Body of pancreas (tissue), 4 donors: ENCODE data around the gene MEGF9. TPM values are rescaled to one million over a fixed set of nuclear protein-coding genes. Genes with fewer than 3 reads are reported as not detected.

ENCODE experiments used
- ATAC-seq: fragments of 150-250 bp; one replicate; pipeline ENCODE4 v1.9.1; 2016
- DNase-seq, 4 donors: peaks; one replicate each; pipeline ENCODE4 v3.0.0-alpha.2; 2019
- H3K27ac ChIP-seq, 4 donors: fragments of 200-600 bp; sonication (generic); 1 replicate in 3 of 4; 2 replicates in 1 of 4; pipeline versions ENCODE4 v1.5.1 to v1.6.1; 2016 to 2019; ENCODE audit warnings: mild to moderate bottlenecking in 1 of 4, mixed read lengths in 1 of 4, moderate library complexity in 1 of 4
- H3K27me3 ChIP-seq, 2 donors: fragments of 200-600 bp; sonication (generic); one replicate each; pipeline ENCODE4 v1.6.0; 2016; ENCODE audit warnings: mild to moderate bottlenecking in 1 of 2
- H3K36me3 ChIP-seq, 2 donors: fragments of 200-600 bp; sonication (generic); replicated peaks in 1 of 2; 2 replicates each; pipeline ENCODE4 v1.5.1; 2016; ENCODE audit warnings: low read depth in 2 of 2; ENCODE audit not compliant: insufficient read depth in 1 of 2
- H3K4me1 ChIP-seq: fragments of 200-600 bp; sonication (generic); one replicate; pipeline ENCODE4 v1.6.0; 2016
- H3K4me3 ChIP-seq, 2 donors: fragments of 200-600 bp; sonication (generic); 1 replicate in 1 of 2; 2 replicates in 1 of 2; pipeline ENCODE4 v1.5.1; 2016 to 2019
- H3K9me3 ChIP-seq, 3 donors: fragments of 200-600 bp; sonication (generic); 1 replicate in 2 of 3; 2 replicates in 1 of 3; pipeline ENCODE4 v1.5.1; 2016
- CTCF ChIP-seq, 7 experiments: fragments of 450-650 bp in 4 of 7; fragments of 200-600 bp in 3 of 7; sonication (generic) in 3 of 7; IDR thresholded peaks; one replicate each; pipeline ENCODE4 v1.5.1; 2016 to 2019; ENCODE audit warnings: antibody characterized with exemption in 7 of 7
- POLR2A ChIP-seq, 3 donors: fragments of 450-650 bp; IDR thresholded peaks; one replicate each; pipeline ENCODE4 v1.6.1; 2016; ENCODE audit warnings: antibody characterized with exemption in 3 of 3, mild to moderate bottlenecking in 2 of 3
- WGBS, 2 donors: methylation state at CpG; one replicate each; pipeline ENCODE4 v1.1.5; 2017; 5-methylcytosine and 5-hydroxymethylcytosine counted together
- intact Hi-C: fragments of 100-400 bp; cut with DNase I; formaldehyde crosslinking; loops from one replicate; pipeline ENCODE4 v1.15.1; 2023
- total RNA-seq, 2 donors: library from RNA; depleted of rRNA; stranded (reverse); fragments of >200 nt; gene quantifications; one replicate each; pipeline ENCODE4 v1.1.0, GENCODE V29; 2016

MEGF9 gene
- total RNA-seq, 2 donors from 2014 or later, result 9.6 to 9.9 TPM

GRCh38 chr9:120680161-120680560, 34.1 kb downstream of the MEGF9 start:
- no peaks in the 10 kb centered on the region for H3K36me3 ChIP-seq
- no peak overlapping the region for H3K4me3 ChIP-seq
- no peaks in the 10 kb centered on the region for H3K9me3 ChIP-seq
- WGBS, 2 donors, result 89 to 95% methylated on average over 4 of the region's 4 CpGs
- TF ChIP-seq POLR2A (IDR thresholded peaks at IDR 0.05), result no peak
- TF ChIP-seq CTCF (IDR thresholded peaks at IDR 0.05), result no peak
- no peak for DNase-seq
- H3K4me1 ChIP-seq, result peaks cover 14% of the 10 kb centered on the region
- no peak overlapping the region for H3K27ac ChIP-seq
- intact Hi-C loops, result no loop called here
- no peaks in the 10 kb centered on the region for H3K27me3 ChIP-seq
- no peak for ATAC-seq

- peaks cover 4% of the 10 kb centered on the region for H3K4me1 ChIP-seq
- no peak for ATAC-seq
- TF ChIP-seq POLR2A (IDR thresholded peaks at IDR 0.05) (no peak), CTCF (IDR thresholded peaks at IDR 0.05) (no peak)
- H3K27me3 ChIP-seq, result no peaks in the 10 kb centered on the region
- no peak overlapping the region for H3K4me3 ChIP-seq
- no peak overlapping the region for H3K27ac ChIP-seq
- 49 to 71% methylated on average over 1 of the region's 1 CpG for WGBS, 2 donors
- intact Hi-C loops, result no loop called here
- no peaks in the 10 kb centered on the region for H3K9me3 ChIP-seq
- H3K36me3 ChIP-seq, result no peaks in the 10 kb centered on the region
- no peak for DNase-seq
These were observed 36.3 kb downstream of the MEGF9 start for GRCh38 chr9:120677965-120678364.

GRCh38 chr9:120676767-120677402, 37.4 kb downstream of the MEGF9 start:
- ATAC-seq (no peak), DNase-seq (no peak)
- Histone ChIP-seq H3K9me3 (no peaks in the 10 kb centered on the region), H3K27ac (no peak overlapping the region), H3K27me3 (no peaks in the 10 kb centered on the region), H3K36me3 (no peaks in the 10 kb centered on the region), H3K4me3 (no peak overlapping the region), H3K4me1 (peaks cover 4% of the 10 kb centered on the region)
- TF ChIP-seq POLR2A (IDR thresholded peaks at IDR 0.05) (no peak), CTCF (IDR thresholded peaks at IDR 0.05) (no peak)
- 80 to 85% methylated on average over 12 of the region's 12 CpGs for WGBS, 2 donors
- intact Hi-C loops, result no loop called here

GRCh38 chr9:120668399-120668798, 45.9 kb downstream of the MEGF9 start:
- no peaks in the 10 kb centered on the region for H3K36me3 ChIP-seq
- H3K27ac ChIP-seq, result no peak overlapping the region
- intact Hi-C loops, result no loop called here
- ATAC-seq (no peak), DNase-seq (peak in 1 of 4 donors; percentile 24)
- H3K4me3 ChIP-seq, result no peak overlapping the region
- TF ChIP-seq POLR2A (IDR thresholded peaks at IDR 0.05) (no peak), CTCF (IDR thresholded peaks at IDR 0.05) (no peak)
- peaks cover 22% of the 10 kb centered on the region for H3K4me1 ChIP-seq
- H3K27me3 ChIP-seq, result no peaks in the 10 kb centered on the region
- H3K9me3 ChIP-seq, result no peaks in the 10 kb centered on the region

GRCh38 chr9:120663950-120664349, 50.3 kb downstream of the MEGF9 start:
- Histone ChIP-seq H3K36me3 (no peaks in the 10 kb centered on the region), H3K9me3 (no peaks in the 10 kb centered on the region), H3K27me3 (no peaks in the 10 kb centered on the region), H3K4me1 (peaks cover 47% of the 10 kb centered on the region), H3K4me3 (no peak overlapping the region), H3K27ac (peak overlapping the region in 1 of 4 donors; percentile 21)
- TF ChIP-seq POLR2A (IDR thresholded peaks at IDR 0.05), result no peak
- no peak for TF ChIP-seq CTCF (IDR thresholded peaks at IDR 0.05)
- intact Hi-C loops, result no loop called here
- ATAC-seq, result no peak
- no peak for DNase-seq
